Effector memory CD8-positive, alpha-beta T cell (primary cell): ENCODE data around the gene NFYA.

Source experiments
- ATAC-seq: fragments of 150-1000 bp; cut with Tn5 transposase; replicated peaks from 2 replicates; pipeline ENCODE4 v1.10.0; 2021; ENCODE audit warnings: mild to moderate bottlenecking, moderate library complexity
- DNase-seq, 3 experiments: peaks; one replicate each; pipeline ENCODE4 v3.0.0; 2021
- H3K27ac Mint-ChIP-seq, 2 donors: one replicate each; pipeline ENCODE4 v1.8.0; 2022; ENCODE audit warnings: mild to moderate bottlenecking in 2 of 2, mixed read lengths in 2 of 2, moderate library complexity in 2 of 2
- H3K27me3 Mint-ChIP-seq, 2 donors: one replicate each; pipeline ENCODE4 v1.8.0; 2022; ENCODE audit warnings: mixed read lengths in 2 of 2
- H3K36me3 Mint-ChIP-seq: one replicate; pipeline ENCODE4 v1.8.0; 2022; ENCODE audit warnings: mild to moderate bottlenecking, moderate library complexity, mixed read lengths; ENCODE audit not compliant: insufficient read depth
- H3K4me1 Mint-ChIP-seq, 2 donors: one replicate each; pipeline ENCODE4 v1.8.0; 2022; ENCODE audit warnings: low read depth in 2 of 2, mixed read lengths in 2 of 2
- H3K4me3 Mint-ChIP-seq, 2 donors: one replicate each; pipeline ENCODE4 v1.8.0; 2022; ENCODE audit warnings: mild to moderate bottlenecking in 2 of 2, mixed read lengths in 2 of 2, moderate library complexity in 2 of 2
- H3K9me3 Mint-ChIP-seq, 2 donors: one replicate each; pipeline ENCODE4 v1.8.0; 2022; ENCODE audit warnings: mixed read lengths in 2 of 2

The NFYA gene

GRCh38 chr6:41122918-41123317 lies 50.1 kb downstream of the NFYA start:
- Mint-ChIP-seq H3K4me3 (no peak overlapping the region), H3K4me1 (no peaks in the 10 kb centered on the region), H3K36me3 (no peaks in the 10 kb centered on the region), H3K27ac (no peak overlapping the region), H3K9me3 (no peaks in the 10 kb centered on the region), H3K27me3 (no peaks in the 10 kb centered on the region)
- no peak for DNase-seq
- no peak for ATAC-seq

- Mint-ChIP-seq H3K27me3 (no peaks in the 10 kb centered on the region), H3K9me3 (no peaks in the 10 kb centered on the region), H3K4me3 (no peak overlapping the region), H3K36me3 (no peaks in the 10 kb centered on the region), H3K4me1 (no peaks in the 10 kb centered on the region), H3K27ac (peak overlapping the region in 1 of 2 donors; percentile 47)
- DNase-seq (no peak), ATAC-seq (no peak)
Observed at GRCh38 chr6:41125282-41125681, 52.5 kb downstream of the NFYA start.

- no peak overlapping the region for H3K27ac Mint-ChIP-seq
- DNase-seq (no peak), ATAC-seq (no peak)
- no peaks in the 10 kb centered on the region for H3K36me3 Mint-ChIP-seq
- H3K4me3 Mint-ChIP-seq: no peak overlapping the region
- H3K9me3 Mint-ChIP-seq: no peaks in the 10 kb centered on the region
- no peaks in the 10 kb centered on the region for H3K27me3 Mint-ChIP-seq
- H3K4me1 Mint-ChIP-seq: no peaks in the 10 kb centered on the region
Observed at GRCh38 chr6:41132254-41132653, 59.5 kb downstream of the NFYA start.

- Mint-ChIP-seq H3K27me3 (no peaks in the 10 kb centered on the region), H3K4me1 (no peaks in the 10 kb centered on the region), H3K9me3 (no peaks in the 10 kb centered on the region), H3K4me3 (no peak overlapping the region), H3K36me3 (no peaks in the 10 kb centered on the region), H3K27ac (no peak overlapping the region)
- ATAC-seq: no peak
- DNase-seq: no peak
Observed at GRCh38 chr6:41135062-41135832, 62.5 kb downstream of the NFYA start.

- Mint-ChIP-seq H3K27ac (no peak overlapping the region), H3K4me3 (no peak overlapping the region), H3K9me3 (no peaks in the 10 kb centered on the region), H3K4me1 (no peaks in the 10 kb centered on the region), H3K36me3 (no peaks in the 10 kb centered on the region), H3K27me3 (no peaks in the 10 kb centered on the region)
- DNase-seq: no peak
- ATAC-seq: no peak
Observed at GRCh38 chr6:41136911-41137310, 64.1 kb downstream of the NFYA start.

- no peaks in the 10 kb centered on the region for H3K27me3 Mint-ChIP-seq
- no peak overlapping the region for H3K27ac Mint-ChIP-seq
- ATAC-seq (no peak), DNase-seq (no peak)
- peaks cover 6% of the 10 kb centered on the region in 2 donors for H3K4me1 Mint-ChIP-seq
- no peaks in the 10 kb centered on the region for H3K9me3 Mint-ChIP-seq
- H3K36me3 Mint-ChIP-seq: no peaks in the 10 kb centered on the region
- H3K4me3 Mint-ChIP-seq: no peak overlapping the region
Observed at GRCh38 chr6:41147917-41148316, 75.1 kb downstream of the NFYA start.
